Measurements from ENCODE around the gene KRTAP6-2.

The KRTAP6-2 gene

GRCh38 chr21:30598802-30599201, at the start of gene KRTAP6-2:
Gene KRTAP6-2 (minus strand): TSS chr21:30598902. CDS start chr21:30598874, 28 bp downstream.
- no peak for DNase-seq

DNA sequence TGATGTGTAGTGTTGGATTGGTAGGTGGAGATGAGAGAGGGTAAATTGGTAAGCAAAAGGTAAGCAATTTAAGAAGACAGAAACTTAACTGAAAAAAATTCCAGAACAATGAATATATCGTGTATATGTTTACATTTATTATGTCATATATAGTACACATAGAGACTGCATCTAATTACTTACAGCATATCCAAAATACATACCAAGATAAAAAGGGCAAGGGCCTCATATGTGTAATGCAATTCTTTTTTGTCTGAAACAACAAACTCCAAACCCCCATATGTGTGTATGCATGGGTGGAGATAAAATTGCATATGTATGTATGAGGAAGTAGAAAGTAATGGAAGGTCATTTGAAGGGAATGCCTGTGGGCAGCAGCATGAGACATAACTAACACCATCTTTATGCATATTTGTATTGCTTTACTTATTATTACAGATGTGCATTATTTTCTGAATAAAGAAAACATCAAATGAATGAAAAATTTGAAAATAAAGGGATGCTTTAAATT, 48.3 kb upstream of the KRTAP6-2 start:
- no peak for DNase-seq

GRCh38 chr21:30642564-30642963, 43.9 kb upstream of the KRTAP6-2 start, which contains the start of gene KRTAP20-3:
Gene KRTAP20-3 (plus strand): TSS chr21:30642864.
- DNase-seq, result no peak

DNA sequence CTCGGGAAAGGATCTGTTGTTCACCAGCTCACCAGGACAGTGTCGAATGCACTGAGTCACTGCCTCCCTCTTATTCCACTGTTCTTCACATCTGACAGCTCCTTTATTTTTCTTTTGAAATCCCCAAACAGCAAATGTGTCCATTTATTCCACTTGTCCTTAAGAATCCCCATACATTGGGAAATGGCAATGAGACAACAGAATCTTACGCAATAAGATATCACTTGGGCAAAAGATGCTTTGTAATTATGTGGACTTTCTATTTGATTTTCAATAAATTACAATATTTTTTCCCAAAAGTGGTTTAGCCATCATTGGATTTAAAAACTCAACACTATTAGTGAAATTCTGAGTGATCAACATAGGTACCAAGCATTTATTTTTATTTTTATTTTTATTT, 40.0 kb upstream of the KRTAP6-2 start:
- DNase-seq, result no peak

DNA sequence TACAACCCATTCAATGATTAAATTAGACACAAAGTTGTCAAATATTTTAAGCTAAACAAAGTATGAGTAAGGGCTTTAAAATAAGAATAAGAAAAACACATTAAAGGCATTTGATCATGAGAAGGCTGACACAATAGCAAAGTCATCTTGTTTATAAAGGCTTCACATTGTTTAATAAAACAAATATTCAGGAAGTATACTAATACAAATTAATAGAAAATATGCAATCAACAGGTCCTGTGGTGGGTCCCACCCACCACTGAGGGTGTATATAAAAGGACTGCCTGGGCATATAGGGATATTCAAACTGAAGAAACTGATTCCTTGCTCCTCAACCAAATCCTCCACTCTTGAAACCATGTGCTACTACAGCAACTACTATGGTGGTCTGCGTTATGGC, 36.2 kb upstream of the KRTAP6-2 start, which contains the start of gene KRTAP20-2:
TSS of gene KRTAP20-2 (plus strand) at position 301 of the 400 bp plus-strand sequence. CDS start at position 359, 58 bp downstream.
- no peak for DNase-seq

GRCh38 chr21:30629200-30629599, 30.5 kb upstream of the KRTAP6-2 start:
- no peak for DNase-seq

GRCh38 chr21:30628109-30628508, 29.4 kb upstream of the KRTAP6-2 start:
- no peak for DNase-seq

GRCh38 chr21:30625449-30626165, 26.9 kb upstream of the KRTAP6-2 start:
- DNase-seq, result no peak

- DNase-seq, result no peak
These were observed 24.7 kb upstream of the KRTAP6-2 start for GRCh38 chr21:30623362-30623761.

DNA sequence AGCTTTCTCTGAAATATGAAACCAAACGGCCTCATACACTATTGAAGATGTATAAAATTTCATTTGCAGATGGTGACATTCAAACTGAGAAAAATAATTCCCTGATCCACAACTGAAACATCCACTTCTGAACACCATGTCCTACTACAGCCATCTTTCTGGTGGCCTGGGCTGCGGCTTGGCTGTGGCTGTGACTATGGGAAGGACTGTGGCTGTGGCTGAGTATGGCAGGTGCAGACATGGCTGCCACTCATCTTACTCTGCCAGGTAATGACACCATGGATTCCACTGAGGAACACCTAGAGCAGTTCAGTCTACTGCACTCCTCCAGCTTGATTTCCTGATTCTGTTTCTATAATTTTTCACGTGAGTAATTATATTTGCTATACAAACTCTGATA, 21.8 kb upstream of the KRTAP6-2 start, which contains the start of gene KRTAP20-4:
TSS of gene KRTAP20-4 (plus strand) at position 106 of the 400 bp plus-strand sequence.
- no peak for DNase-seq

DNA sequence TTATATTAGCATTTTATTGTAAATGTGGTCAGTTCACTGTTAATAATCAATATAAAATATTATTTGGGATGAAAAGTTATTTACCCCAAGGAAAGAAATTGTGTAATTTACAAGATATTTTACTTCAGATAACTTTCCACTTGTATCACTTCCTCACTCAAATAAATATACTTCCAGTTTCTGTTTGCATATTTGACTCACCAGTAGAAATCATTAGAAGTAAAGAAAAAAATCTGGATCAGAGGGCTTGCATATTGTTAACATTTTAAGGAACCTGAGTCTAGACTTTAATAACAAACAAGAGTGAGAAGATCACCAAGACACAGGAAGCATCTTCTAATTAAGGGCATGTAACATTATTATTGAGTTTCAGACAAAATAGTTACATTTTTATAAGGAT, 21.4 kb upstream of the KRTAP6-2 start:
- DNase-seq, result no peak

- DNase-seq, result no peak
These were observed 17.4 kb upstream of the KRTAP6-2 start, which contains the start of gene KRTAP20-1 for GRCh38 chr21:30616125-30616524. Gene KRTAP20-1 (plus strand): TSS chr21:30616425. CDS start chr21:30616455, 30 bp downstream.

DNA sequence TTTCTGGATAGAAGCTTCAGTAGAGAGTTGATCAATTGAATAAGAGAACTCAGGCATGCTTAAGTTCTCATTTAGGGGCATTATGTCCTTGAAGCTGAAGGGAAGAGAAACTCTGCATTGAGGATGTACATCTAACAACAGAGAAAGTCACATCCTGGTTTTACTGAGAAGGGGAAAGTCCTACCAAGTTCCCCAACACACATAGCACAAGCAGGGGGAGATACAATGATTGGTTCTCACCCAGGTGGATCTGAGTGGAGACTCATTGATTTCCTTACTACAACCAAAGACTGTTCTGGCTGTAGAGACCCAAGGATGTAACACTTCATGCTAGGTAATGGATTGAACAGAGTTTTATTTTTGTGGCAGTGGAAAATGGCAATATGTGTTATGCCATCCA, 16.5 kb upstream of the KRTAP6-2 start:
- no peak for DNase-seq

- DNase-seq, result no peak
These were observed 15.1 kb upstream of the KRTAP6-2 start, which contains the start of gene KRTAP6-1 for GRCh38 chr21:30613836-30614235. Gene KRTAP6-1 (minus strand): TSS chr21:30613930. CDS start chr21:30613904, 26 bp downstream.

DNA sequence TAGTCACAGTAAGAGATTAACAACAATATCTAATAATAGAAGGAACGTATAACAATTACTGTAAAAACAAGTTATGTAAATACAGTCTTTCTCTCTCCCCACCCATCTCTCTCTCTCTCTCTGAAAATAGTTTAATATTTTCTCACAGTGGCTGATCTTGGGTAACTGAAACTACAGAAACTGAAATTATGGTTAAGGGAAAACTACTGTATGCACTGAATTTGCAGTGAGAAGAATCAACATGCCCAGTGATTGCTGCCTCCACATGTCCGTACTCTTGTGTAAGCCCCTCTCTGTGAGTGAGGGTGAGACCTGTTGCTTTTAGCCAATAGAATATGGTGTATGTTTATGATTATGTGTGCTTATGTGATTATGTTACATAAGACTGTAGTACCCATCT, 13.4 kb upstream of the KRTAP6-2 start:
- no peak for DNase-seq

GRCh38 chr21:30605968-30606367, 7.3 kb upstream of the KRTAP6-2 start:
- no peak for DNase-seq

GRCh38 chr21:30600787-30601186, 2.1 kb upstream of the KRTAP6-2 start, which contains the start of gene KRTAP22-1:
Gene KRTAP22-1 (plus strand): TSS chr21:30601087.
- no peak for DNase-seq

DNA sequence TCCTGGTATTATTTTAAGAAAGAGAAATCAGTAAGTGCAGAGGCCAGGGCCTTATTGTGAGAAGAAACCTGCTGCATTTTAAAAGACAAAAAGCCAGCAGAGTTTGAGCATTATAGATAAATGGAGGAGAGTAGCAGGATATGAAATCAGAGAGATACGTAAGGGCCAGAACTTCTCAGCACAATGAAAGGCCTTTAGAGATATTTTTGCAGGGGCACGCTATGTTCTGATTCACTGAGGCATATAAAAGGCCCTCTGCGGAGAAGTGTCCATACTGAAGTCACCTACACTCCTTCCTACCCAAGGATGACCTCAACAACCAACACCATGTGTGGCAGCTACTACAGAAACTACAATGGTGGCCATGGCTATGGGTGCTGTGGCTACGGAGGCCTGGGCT, 6.6 kb downstream of the KRTAP6-2 start, which contains the start of gene KRTAP6-3:
TSS of gene KRTAP6-3 (plus strand) at position 301 of the 400 bp plus-strand sequence. CDS start at position 307, 6 bp downstream.
- no peak for DNase-seq

- DNase-seq, result no peak
These were observed 8.4 kb downstream of the KRTAP6-2 start, which contains the start of gene KRTAP22-2 for GRCh38 chr21:30590297-30590696. Gene KRTAP22-2 (minus strand): TSS chr21:30590397.

DNA sequence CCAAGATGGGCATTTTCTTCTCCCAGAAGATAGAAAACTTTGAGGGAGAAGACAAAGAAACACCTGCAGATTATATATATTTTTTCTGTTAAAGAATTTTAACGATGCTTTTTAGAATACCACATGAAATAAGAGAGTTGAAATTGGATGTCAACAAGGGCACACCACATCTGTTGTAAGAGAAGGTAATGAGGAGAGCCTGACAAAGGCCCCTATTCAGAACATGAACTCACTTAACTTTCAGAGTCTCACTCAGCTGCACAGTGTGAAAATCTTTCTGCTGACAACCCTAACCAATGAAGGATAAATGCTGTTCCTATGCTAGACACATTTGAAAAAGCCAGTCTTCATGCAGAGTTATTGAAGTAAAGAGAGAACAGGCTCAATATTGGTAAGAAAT, 15.8 kb downstream of the KRTAP6-2 start:
- no peak for DNase-seq

DNA sequence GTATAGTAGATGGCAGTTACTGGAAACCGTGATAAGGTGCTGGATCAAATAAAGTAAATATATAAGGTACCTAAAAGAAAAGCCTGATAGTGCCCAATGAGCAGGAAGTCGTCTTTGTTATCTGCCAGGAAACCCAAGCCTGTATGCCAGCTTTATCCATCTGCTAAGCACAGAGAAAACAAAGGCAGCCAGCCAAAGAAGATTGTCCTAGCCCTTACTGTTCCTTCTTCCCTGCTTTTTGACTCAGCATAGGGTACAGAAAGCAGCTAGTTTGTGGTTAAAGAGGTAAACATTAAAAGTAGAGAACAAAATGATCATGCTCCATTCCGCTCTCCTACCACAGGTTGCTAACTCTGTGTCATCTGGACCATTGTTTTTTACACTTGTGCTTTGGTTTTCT, 18.6 kb downstream of the KRTAP6-2 start:
- DNase-seq, result no peak

- no peak for DNase-seq
These were observed 19.4 kb downstream of the KRTAP6-2 start for GRCh38 chr21:30579346-30579745.

DNA sequence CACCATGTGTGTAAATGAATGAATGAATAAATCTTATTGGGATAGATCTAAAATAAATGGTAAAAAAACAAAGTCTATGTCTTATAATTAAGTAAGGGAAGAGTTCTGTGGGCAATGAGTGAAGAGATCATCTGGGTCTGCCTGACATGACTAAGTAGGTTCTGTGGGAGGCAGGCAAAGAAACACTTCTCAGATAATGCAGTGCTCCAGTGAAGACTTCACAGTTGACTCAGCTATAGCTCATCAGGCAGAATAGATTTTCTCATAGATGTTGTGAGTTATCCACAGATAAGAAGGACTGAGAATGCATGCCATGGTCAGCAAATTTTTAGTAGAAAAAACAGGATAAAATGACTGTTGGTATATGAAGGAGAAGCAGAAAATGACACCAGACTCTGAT, 20.9 kb downstream of the KRTAP6-2 start:
- no peak for DNase-seq

DNA sequence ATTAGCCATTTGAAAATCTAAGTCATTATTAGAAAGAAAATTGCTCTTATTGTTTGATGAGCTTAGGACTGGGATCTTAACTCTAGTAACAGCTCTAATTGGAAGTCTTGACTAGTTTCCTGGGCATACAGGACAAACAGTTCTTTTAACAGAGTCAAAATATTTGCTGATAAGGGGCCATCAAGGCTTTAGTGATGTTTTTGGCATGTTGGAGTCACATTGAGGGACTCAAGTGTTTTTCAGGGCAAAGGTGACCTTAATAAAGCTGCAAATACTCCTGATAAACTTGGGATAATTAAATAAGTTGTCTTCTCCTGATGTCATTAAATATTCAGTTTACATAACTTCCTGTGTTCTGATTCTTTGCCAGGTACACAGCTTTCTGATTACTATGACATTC, 31.1 kb downstream of the KRTAP6-2 start:
- no peak for DNase-seq
